Thymus (tissue), 11 donors: ENCODE data around the gene HOOK2. TPM values are rescaled to one million over a fixed set of nuclear protein-coding genes. Genes with fewer than 3 reads are reported as not detected.
A peak's percentile ranks its signal among the peaks of the same experiment; 100 is the strongest.

Source experiments
- DNase-seq, 9 donors: peaks; one replicate each; pipeline ENCODE4 v3.0.0-alpha.2; 2013; ENCODE audit warnings: low spot score in 9 of 9, low read depth in 6 of 9, missing footprints in 1 of 9
- H3K27ac ChIP-seq, 2 donors: one replicate each; pipeline ENCODE4 v1.5.1; 2013; ENCODE audit warnings: control low read depth in 1 of 2, low read depth in 1 of 2, low read length in 1 of 2, mild to moderate bottlenecking in 1 of 2, moderate library complexity in 1 of 2
- H3K27me3 ChIP-seq, 2 donors: one replicate each; pipeline ENCODE4 v1.5.1; 2013; ENCODE audit warnings: low read length in 1 of 2; ENCODE audit not compliant: control insufficient read depth in 2 of 2, insufficient read depth in 1 of 2
- H3K36me3 ChIP-seq, 2 donors: one replicate each; pipeline ENCODE4 v1.5.1; 2013; ENCODE audit warnings: low read length in 1 of 2, mild to moderate bottlenecking in 1 of 2, moderate library complexity in 1 of 2; ENCODE audit not compliant: control insufficient read depth in 2 of 2, insufficient read depth in 2 of 2
- H3K4me1 ChIP-seq, 2 donors: one replicate each; pipeline ENCODE4 v1.5.1; 2013; ENCODE audit warnings: low read length in 2 of 2; ENCODE audit not compliant: control insufficient read depth in 2 of 2, insufficient read depth in 2 of 2
- H3K4me3 ChIP-seq, 2 donors: one replicate each; pipeline ENCODE4 v1.5.1; 2013; ENCODE audit warnings: low read length in 2 of 2, control low read depth in 1 of 2, mild to moderate bottlenecking in 1 of 2
- H3K9me3 ChIP-seq, 2 donors: one replicate each; pipeline ENCODE4 v1.5.1; 2013; ENCODE audit warnings: low read length in 1 of 2, mild to moderate bottlenecking in 1 of 2; ENCODE audit not compliant: control insufficient read depth in 2 of 2, insufficient read depth in 1 of 2
- WGBS: extraction: QIAGEN DNeasy Blood & Tissue Kit; methylation state at CpG from one replicate; pipeline ENCODE4 v1.1.7; 2013; 5-methylcytosine and 5-hydroxymethylcytosine counted together
- polyA plus RNA-seq: library from polyadenylated mRNA; stranded (reverse); fragments of 200-250 nt; gene quantifications from one replicate; pipeline ENCODE4 v1.2.3, GENCODE V29; 2013
- total RNA-seq: library from RNA; stranded (reverse); fragments of 120-200 nt; gene quantifications from one replicate; pipeline ENCODE4 v1.2.4, GENCODE V29; 2013
- donor health status: healthy.

The HOOK2 gene
- total and polyA plus RNA-seq, 2 donors: 8.7 to 36.4 TPM

DNA sequence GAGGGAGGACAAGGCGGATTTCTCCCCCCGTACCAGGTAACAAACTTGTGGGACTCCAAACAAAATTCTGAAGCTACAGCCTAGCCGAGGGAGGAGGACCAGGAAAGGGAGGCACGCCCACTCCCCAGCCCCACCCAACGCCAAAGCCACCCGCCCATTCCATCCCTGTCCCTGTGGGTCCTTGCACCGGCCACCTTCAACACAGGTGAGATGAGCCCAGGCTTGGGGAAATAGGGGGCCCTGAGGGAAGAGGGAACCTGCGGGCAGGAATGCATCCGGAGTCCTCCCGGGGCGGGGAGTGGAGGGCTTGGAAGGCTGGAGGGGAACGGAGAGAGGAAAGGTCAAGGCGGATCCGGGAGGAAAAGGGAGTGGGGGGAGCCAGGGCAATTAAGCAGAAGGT is 23.7 kb downstream of the HOOK2 start, which contains the start of gene BEST2:
TSS of gene BEST2 (plus strand) at position 157 of the 400 bp plus-strand sequence. CDS start 802 bp downstream, outside the sequence.
- WGBS: 61% methylated on average over 14 of the region's 14 CpGs
- H3K36me3 ChIP-seq: peaks cover 16 to 17% of the 10 kb centered on the region in 2 donors
- H3K27me3 ChIP-seq: peaks cover 0 to 51% of the 10 kb centered on the region in 2 donors
- H3K9me3 ChIP-seq: peaks cover 9 to 16% of the 10 kb centered on the region in 2 donors
- H3K4me1 ChIP-seq: peaks cover 0 to 4% of the 10 kb centered on the region in 2 donors
- DNase-seq: no peak
- no peak within 1 kb of the TSS for H3K27ac ChIP-seq
- H3K4me3 ChIP-seq: no peak within 1 kb of the TSS

DNA sequence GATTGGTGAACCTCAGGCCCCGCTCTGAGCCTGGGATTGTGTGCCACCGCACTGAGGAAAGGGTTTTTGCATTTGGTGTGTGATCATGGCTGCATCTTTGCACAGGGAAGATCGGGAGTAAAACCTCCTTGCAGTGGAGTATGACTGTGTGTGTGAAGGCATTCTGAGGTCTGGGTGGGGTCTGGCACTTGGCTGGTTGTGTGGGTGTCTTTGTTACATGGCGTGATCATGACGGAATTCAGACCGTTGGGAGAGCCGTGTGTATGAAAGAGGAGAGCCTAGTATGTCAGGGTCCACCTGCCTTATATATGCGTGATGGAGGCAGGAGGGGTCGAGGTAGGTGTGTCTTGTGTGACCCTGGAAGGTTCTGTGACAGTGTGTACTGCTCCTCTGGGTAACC is 24.5 kb downstream of the HOOK2 start:
- peaks cover 9 to 19% of the 10 kb centered on the region in 2 donors for H3K9me3 ChIP-seq
- no peak for DNase-seq
- H3K27ac ChIP-seq: no peak overlapping the region
- WGBS: 86% methylated on average over 9 of the region's 9 CpGs
- H3K4me1 ChIP-seq: peaks cover 0 to 4% of the 10 kb centered on the region in 2 donors
- H3K4me3 ChIP-seq: no peak overlapping the region
- peaks cover 0 to 43% of the 10 kb centered on the region in 2 donors for H3K27me3 ChIP-seq
- peaks cover 24% of the 10 kb centered on the region in 2 donors for H3K36me3 ChIP-seq

DNA sequence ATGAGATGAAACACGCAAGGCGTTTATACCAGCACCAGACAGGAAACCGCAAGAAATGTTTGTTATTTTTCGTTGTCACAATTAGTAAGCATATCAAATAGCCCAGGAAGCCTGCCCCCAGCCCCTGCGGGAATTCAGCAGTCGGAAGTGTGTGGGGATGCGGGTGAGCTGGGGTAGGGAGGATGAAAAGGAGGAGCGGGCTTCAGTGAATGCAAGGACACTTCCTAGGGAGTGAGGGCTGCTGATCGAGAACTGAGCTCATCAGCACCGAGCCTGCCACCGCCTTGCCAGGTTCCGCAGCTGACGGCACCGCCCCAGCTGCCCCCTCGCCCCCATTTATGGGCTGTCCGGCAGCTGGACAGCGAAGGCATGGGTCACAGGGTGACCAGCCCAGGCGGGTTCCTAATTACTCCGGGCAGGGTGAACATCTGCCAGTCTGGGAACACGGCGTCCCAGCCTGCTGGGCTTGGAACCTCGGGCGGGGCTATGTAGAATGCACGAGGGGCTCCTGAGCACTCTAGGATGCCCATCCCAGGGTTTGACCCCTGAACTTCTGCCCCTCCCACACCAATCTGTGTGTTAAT is 25.3 kb downstream of the HOOK2 start:
- WGBS: 52% methylated on average over 24 of the region's 24 CpGs
- no peak overlapping the region for H3K4me3 ChIP-seq
- peaks cover 0 to 40% of the 10 kb centered on the region in 2 donors for H3K27me3 ChIP-seq
- DNase-seq: no peak
- H3K9me3 ChIP-seq: peaks cover 9 to 19% of the 10 kb centered on the region in 2 donors
- peaks cover 0 to 4% of the 10 kb centered on the region in 2 donors for H3K4me1 ChIP-seq
- H3K36me3 ChIP-seq: peaks cover 30 to 32% of the 10 kb centered on the region in 2 donors
- H3K27ac ChIP-seq: no peak overlapping the region

DNA sequence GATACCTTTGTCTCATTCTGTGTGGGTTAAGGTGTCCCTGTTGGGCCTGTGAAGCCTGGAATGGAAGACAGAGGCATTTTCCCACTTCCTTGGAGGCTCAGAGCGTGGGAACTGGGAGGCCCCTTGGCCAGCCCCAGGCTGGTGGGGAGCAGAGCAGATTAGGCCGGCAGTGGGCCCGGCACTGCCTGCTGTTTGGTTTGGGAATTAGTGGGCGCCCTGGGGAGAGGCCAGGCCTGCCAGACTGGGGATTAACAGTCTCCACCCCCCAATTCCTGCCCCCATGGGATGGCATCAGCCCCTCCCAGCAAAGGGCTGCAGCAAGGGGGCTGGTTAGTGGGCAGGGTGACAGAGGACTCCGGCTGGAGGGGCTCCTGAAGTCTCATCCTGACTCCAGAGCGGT is 26.9 kb downstream of the HOOK2 start:
- H3K27me3 ChIP-seq: peaks cover 0 to 32% of the 10 kb centered on the region in 2 donors
- no peak overlapping the region for H3K27ac ChIP-seq
- H3K36me3 ChIP-seq: peaks cover 33 to 39% of the 10 kb centered on the region in 2 donors
- peaks cover 9 to 19% of the 10 kb centered on the region in 2 donors for H3K9me3 ChIP-seq
- no peak for DNase-seq
- H3K4me3 ChIP-seq: no peak overlapping the region
- 96% methylated on average over 6 of the region's 6 CpGs for WGBS
- peaks cover 0 to 4% of the 10 kb centered on the region in 2 donors for H3K4me1 ChIP-seq

DNA sequence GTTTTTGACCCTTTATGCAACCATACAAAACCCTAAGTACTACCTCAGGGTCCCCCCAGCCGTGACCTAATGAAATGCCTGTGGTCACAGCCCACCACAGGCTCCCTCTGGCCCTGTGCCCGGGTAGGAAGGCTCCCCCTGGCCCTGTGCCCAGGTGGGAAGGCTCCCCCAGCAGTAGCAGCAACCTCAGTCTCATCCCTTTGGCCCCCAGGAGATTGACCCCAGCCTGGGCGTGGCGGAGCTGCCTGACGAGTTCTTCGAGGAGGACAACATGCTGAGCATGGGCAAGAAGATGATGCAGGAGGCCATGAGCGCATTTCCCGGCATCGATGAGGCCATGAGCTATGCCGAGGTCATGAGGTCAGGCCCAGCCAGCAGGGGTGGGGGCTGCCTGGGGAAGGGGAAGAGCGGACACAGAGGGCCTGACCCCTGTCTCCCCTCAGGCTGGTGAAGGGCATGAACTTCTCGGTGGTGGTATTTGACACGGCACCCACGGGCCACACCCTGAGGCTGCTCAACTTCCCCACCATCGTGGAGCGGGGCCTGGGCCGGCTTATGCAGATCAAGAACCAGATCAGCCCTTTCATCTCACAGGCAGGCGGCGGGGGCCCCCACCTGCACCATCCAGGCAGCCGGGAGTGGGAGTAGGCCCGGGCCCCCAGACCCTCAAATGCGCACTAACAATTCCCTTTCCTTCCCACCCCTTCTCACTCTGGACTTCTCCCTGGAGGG is 30.0 kb downstream of the HOOK2 start:
- Histone ChIP-seq H3K36me3 (peaks cover 41 to 49% of the 10 kb centered on the region in 2 donors), H3K9me3 (peaks cover 9 to 19% of the 10 kb centered on the region in 2 donors), H3K27me3 (peaks cover 0 to 10% of the 10 kb centered on the region in 2 donors), H3K4me3 (no peak overlapping the region), H3K27ac (no peak overlapping the region), H3K4me1 (peaks cover 0 to 4% of the 10 kb centered on the region in 2 donors)
- no peak for DNase-seq
- 94% methylated on average over 22 of the region's 22 CpGs for WGBS

DNA sequence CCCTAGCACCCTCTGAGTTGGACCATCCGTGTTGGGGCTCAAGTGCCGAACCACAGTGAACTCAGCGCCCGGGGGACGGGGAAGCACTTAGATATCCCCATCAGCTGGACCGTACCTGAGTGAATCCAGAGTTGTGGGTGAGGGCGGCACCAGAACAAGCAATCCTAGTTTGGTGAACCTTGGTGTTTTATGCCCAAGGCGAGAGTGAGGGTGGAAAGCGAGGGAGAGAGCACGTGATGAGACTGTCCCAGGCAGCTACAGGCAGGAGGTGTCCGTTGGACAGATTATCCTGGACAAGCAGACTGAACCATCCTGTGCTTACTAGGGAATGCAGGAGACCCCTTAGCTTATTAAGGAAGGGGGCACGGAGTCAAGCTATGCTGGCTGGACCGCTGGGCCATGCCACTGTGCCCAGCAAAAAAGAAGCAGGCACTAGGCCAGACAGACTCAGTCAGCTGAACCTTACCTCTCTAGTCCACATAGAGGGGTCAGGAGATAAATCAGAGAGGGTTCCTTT is 37.5 kb downstream of the HOOK2 start:
- H3K4me1 ChIP-seq: peaks cover 16 to 35% of the 10 kb centered on the region in 2 donors
- no peak for DNase-seq
- H3K27me3 ChIP-seq: no peaks in the 10 kb centered on the region
- H3K4me3 ChIP-seq: peak overlapping the region; percentile 74 to 90
- no peaks in the 10 kb centered on the region for H3K9me3 ChIP-seq
- WGBS: 12% methylated on average over 13 of the region's 13 CpGs
- peaks cover 20 to 24% of the 10 kb centered on the region in 2 donors for H3K36me3 ChIP-seq
- H3K27ac ChIP-seq: no peak overlapping the region

DNA sequence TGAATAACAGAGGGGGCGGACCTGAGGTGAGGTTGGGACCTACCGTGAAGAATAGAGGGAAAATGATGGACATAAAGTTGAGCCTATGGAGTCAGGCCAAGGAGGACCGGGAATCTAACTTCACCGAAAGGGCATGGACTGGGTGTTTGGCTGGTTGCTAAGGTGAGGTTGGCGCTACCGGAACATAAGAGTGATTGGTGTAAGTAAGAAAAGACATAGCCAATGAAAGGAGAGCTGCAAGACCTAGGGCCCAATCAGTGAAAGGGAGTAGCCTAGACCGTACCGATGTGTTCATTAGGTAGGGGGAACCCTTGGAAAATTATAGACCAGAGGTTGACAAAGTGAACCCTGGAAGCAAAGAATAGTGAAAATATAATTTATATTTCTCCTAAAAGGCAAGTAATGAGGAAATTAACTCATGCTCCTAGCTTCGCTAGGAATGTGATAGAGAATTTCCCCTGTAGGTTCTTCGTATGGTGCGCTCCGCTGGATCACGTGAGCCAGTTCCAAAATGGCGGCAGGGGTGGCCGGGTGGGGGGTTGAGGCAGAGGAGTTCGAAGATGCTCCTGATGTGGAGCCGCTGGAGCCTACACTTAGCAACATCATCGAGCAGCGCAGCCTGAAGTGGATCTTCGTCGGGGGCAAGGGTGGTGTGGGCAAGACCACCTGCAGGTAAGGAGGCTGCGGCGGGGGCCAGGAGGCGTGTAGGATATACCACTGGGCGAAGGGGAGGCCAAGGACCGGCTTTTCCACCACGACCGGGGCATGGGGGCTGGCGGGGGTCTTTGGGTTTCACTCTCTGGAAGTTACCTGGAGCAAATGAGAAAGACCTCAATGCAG is 38.1 kb downstream of the HOOK2 start, which contains the start of gene GET3:
TSS of gene GET3 (plus strand) at position 503 of the 840 bp plus-strand sequence. CDS start at position 512, 9 bp downstream.
- H3K9me3 ChIP-seq: no peaks in the 10 kb centered on the region
- peak within 1 kb of the TSS; percentile 62 to 84 for H3K27ac ChIP-seq
- H3K4me1 ChIP-seq: peaks cover 18 to 42% of the 10 kb centered on the region in 2 donors
- DNase-seq: peak; percentile 74 to 95 (median 86)
- under 1% methylated on average over 29 of the region's 29 CpGs for WGBS
- H3K27me3 ChIP-seq: no peaks in the 10 kb centered on the region
- peak within 1 kb of the TSS; percentile 74 to 90 for H3K4me3 ChIP-seq
- peaks cover 17 to 26% of the 10 kb centered on the region in 2 donors for H3K36me3 ChIP-seq

DNA sequence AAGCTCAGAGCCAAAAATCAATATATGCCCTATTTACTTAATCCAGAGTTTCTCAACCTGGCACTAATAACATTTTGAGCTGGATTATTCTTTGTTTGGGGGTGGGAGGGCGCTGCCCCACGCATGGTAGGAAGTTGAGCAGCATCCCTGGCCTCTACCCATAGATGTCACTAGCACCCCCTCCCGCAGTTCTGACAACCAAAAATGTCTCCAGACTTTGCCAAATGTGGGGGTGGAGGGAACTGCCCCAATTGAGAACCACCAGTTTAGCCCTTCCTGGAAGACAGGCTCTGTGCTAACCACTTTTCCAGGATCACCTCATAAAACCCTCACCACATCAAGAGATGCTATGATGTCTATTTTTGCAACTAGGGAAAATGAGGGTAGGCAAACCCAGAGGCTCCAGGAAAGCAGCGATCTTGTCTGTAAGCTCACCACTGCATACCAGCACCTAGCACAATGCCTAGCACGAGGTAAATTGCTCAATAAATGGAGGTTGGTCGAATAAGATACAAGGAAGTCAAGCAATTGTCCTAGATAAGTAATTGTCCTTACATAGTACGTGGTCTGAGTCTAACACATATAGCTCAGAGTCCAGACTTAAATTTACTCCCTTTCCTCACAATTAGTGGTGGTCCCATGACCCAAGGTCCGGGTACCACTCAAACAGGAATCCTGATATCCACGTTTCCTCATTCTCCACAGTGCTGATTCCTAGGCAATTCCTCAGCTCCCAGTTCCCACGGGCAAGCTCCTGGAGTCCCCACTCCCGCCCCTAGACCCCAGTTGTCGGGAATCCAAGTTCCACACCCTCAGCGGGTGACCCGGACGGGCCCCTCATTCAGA is 41.8 kb downstream of the HOOK2 start:
- Histone ChIP-seq H3K27ac (peak overlapping the region; percentile 78 to 91), H3K4me1 (peaks cover 18 to 42% of the 10 kb centered on the region in 2 donors), H3K36me3 (peaks cover 33 to 42% of the 10 kb centered on the region in 2 donors), H3K9me3 (no peaks in the 10 kb centered on the region), H3K27me3 (no peaks in the 10 kb centered on the region), H3K4me3 (peak overlapping the region; percentile 88 to 94)
- WGBS: under 1% methylated on average over 15 of the region's 15 CpGs
- DNase-seq: peak in 4 of 9 donors; percentile 38 to 76 (median 49)
